GM12873 (cell line): Measurements from ENCODE around the gene OOSP4B.

ENCODE experiments used
- TF ChIP-seq, protein P1 (sequence below): IDR thresholded peaks from 2 replicates; pipeline ENCODE4 v1.5.1; 2012; ENCODE audit warnings: low read depth, mild to moderate bottlenecking, moderate library complexity, low read length, control low read depth; ENCODE audit not compliant: insufficient read depth; ENCODE audit errors: missing control alignments

Gene OOSP4B

DNA sequence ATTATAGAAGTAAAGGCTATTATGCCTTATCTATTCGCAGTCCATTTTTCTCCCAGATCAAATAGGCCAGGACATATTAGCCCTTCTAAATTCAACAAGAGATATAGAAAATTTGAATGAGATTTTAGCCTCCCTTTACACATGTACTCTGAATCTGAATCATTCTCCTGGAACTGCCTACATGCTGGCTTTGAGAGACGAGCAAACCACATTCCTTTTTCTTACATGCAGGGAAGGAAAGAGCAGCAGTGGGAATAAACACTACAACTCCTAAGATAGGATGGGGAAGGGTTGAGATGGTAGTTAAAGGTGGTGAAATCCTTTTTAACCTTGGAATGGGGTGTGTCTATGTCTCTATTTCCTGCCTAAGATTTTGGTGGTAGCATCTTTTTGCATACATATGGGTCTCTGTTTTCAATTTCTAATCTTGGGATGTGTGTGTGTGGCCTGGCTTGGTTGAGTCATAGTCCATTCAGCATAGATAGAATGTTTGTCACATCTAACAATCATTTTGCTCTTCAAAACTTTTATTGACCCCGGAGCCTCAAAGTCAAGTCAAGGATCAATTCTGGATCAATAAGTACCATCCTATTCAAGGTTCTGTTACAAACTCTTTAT is 12.1 kb downstream of the OOSP4B start:
- TF ChIP-seq, protein P1, sequence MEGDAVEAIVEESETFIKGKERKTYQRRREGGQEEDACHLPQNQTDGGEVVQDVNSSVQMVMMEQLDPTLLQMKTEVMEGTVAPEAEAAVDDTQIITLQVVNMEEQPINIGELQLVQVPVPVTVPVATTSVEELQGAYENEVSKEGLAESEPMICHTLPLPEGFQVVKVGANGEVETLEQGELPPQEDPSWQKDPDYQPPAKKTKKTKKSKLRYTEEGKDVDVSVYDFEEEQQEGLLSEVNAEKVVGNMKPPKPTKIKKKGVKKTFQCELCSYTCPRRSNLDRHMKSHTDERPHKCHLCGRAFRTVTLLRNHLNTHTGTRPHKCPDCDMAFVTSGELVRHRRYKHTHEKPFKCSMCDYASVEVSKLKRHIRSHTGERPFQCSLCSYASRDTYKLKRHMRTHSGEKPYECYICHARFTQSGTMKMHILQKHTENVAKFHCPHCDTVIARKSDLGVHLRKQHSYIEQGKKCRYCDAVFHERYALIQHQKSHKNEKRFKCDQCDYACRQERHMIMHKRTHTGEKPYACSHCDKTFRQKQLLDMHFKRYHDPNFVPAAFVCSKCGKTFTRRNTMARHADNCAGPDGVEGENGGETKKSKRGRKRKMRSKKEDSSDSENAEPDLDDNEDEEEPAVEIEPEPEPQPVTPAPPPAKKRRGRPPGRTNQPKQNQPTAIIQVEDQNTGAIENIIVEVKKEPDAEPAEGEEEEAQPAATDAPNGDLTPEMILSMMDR, result no peak

DNA sequence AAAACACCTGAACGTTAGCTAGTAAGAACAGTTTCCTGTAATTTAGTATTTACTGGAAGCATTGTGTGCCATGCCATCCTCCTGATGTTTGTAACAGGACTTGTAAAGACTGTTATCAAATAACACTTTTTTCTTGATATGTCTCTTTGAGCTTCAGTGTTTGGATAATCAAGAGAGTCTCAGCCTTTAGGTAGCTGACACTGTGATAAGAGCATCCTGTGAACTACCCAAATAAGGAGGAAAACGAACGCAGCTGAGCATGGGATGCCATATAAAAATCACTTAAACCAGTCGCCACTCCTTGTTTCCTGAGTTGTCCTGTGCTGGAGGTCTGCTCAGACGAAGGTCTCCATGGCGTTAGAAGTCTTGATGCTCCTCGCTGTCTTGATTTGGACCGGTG is 23.1 kb downstream of the OOSP4B start, which contains the start of gene OOSP2:
Gene OOSP2 (plus strand): TSS at position 301 of the 400 bp plus-strand sequence. CDS start 51 bp downstream, at position 352.
- TF ChIP-seq, protein P1, result no peak

DNA sequence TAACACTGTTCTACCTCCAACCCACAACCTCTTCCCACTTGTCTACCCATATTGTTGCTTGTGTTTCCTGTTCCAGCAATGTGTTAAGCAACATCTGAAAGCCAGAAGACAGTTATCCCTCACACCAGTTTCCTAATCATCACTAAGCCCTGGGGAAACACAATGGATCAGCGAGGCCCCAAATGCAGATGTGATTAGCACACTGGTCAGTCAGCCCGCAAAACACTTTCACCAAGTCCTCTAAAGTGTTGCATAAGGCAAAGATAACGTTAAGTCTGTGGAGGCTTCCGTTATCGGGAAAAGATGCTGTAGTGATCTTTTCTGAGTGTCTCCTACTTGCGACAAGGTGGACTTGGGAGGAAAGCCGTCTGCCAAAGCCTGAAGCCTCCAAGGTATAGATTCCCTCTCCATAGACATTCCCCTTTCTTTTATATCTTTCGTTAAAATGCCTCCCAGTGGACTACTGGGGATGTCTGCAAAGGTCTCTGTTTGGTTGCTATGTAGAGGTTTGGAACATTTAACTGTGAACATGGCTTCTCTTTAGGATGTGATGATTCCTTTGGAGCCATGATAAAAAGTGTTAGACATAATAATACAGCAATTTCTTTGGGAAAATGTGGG is 39.5 kb downstream of the OOSP4B start, which contains the start of gene MS4A3:
Gene MS4A3 (plus strand): TSS at position 317 of the 621 bp plus-strand sequence. CDS start 4,496 bp downstream, outside the sequence.
- TF ChIP-seq, protein P1, result no peak

DNA sequence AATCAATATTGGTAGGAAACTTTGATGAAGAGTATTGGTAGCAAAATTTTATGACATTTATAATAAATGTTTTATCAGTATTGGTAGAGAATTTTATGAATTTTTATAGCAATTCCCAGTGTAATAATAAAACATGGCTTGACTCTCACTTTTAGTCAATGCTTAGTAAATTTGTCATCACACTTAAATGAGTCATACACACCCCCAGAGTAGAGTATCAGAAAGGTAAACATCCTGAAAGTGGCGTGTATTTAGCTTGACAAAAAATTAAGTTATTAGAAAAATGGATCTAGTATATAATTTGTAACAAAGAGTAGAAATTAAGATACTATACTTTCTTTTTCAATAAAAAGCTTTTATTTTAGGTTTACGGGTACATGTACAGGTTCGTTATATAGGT is 42.1 kb downstream of the OOSP4B start:
- TF ChIP-seq, protein P1, result no peak

DNA sequence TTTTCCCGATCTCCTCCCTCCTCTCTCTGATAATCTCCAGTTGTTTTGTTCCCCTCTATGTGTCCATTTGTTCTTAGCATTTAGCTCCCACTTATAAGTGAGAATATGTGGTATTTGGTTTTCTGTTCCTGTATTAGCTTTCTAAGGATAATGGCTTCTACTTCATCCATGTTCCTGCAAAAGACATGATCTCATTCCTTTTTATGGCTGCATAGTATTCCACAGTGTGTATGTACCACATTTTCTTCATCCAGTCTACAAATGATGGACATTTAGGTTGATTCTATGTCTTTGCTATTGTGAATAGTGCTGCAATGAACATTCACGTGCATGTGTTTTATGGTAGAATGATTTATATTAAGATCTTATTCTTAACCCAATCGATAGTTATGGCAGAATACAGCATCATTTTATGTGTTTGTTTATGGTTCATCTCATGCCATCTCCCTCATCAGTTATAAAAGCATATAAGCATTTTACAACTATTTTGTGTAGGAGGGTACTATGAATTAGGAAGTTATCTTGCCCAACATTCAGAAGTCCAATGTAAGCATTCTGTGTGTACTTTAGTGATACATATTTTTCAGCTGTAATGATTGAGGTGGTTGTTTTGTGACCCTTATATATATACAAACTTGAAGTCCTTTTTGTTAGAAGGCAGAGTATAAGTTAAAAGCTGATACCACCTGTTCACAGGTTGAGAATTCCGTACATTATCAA is 42.7 kb downstream of the OOSP4B start:
- TF ChIP-seq, protein P1, result no peak

DNA sequence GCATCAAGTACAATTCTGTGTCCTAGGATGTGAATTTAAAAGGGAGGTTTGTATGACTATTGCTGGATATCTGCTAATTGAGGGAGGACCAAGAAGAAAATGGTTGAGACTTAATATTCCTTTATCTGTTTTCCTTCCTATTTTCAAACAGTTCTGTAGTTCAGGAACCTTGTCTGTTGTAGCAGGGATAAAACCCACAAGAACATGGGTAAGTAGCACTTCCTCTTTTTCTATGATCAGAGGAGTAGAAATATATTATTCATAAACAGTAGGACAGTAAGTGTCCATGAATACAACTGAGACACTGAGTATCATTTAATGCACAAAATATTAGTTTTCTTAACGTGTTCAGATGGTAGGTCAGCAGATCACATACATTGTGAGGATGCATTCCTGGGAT is 47.1 kb downstream of the OOSP4B start:
- TF ChIP-seq, protein P1, result no peak

DNA sequence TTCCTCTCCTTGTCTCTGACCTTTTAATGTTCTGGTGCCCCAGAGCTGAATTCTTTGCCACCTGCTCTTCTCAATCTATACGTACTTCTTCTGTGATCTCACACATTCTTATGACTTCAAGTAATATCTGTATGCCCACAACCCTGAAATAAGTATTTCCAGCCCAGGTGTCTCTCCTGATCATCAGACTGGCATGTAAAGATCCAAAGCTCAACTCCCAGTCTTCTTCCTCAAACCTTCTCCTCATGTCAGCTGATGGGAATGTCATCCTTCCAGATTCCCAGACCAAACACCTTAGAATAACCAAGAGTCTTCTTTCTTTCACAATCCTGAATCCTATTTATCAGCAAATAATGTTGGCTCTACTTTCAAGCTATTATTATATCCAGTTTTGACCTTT is 48.8 kb downstream of the OOSP4B start:
- TF ChIP-seq, protein P1, result no peak
